GM12801 (cell line): ENCODE measurements around the gene CCDC43.

Experiments
- TF ChIP-seq, protein P1 (sequence below): IDR thresholded peaks from one replicate; pipeline ENCODE4 v1.5.1; 2011; ENCODE audit warnings: control low read depth; ENCODE audit not compliant: insufficient read length; ENCODE audit errors: extremely low read depth

The CCDC43 gene

DNA sequence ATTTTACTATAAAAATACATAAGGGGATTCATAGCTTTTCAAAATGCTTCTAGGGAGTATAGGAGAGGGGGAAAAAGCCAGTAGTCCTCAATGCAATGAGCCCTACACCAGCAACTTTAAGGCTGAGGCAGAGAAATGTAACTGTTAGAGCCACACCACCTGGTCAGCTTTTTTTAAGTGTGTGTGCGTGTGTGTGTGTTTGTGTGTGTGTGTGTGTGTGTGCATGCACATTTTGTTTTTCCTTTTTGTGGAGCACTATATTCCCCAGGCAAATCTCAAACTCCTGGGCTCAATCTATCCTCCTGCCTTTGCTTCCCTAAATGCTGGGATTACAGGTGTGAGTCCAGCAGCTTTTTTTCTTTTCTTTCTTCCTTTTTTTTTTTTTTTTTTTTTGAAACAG is 35.6 kb downstream of the CCDC43 start:
- TF ChIP-seq, protein P1, sequence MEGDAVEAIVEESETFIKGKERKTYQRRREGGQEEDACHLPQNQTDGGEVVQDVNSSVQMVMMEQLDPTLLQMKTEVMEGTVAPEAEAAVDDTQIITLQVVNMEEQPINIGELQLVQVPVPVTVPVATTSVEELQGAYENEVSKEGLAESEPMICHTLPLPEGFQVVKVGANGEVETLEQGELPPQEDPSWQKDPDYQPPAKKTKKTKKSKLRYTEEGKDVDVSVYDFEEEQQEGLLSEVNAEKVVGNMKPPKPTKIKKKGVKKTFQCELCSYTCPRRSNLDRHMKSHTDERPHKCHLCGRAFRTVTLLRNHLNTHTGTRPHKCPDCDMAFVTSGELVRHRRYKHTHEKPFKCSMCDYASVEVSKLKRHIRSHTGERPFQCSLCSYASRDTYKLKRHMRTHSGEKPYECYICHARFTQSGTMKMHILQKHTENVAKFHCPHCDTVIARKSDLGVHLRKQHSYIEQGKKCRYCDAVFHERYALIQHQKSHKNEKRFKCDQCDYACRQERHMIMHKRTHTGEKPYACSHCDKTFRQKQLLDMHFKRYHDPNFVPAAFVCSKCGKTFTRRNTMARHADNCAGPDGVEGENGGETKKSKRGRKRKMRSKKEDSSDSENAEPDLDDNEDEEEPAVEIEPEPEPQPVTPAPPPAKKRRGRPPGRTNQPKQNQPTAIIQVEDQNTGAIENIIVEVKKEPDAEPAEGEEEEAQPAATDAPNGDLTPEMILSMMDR = no peak

DNA sequence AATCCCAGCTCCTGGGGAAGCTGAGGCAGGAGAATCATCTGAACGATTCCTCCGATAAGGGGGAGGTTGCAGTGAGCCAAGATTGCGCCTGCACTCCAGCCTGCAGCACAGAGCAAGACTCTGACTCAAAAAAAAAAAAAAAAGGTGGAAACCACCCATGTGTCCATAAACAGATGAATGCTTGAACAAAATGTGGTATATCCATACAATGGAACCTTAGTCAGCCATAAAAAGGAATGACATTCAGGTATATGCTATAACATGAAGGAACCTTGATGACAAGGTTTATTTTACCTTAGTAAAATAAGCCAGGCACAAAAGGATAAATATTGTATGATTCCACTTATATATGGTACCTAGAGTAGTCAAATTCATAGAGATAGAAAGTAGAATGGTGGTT is 36.2 kb downstream of the CCDC43 start:
- TF ChIP-seq, protein P1 = no peak

DNA sequence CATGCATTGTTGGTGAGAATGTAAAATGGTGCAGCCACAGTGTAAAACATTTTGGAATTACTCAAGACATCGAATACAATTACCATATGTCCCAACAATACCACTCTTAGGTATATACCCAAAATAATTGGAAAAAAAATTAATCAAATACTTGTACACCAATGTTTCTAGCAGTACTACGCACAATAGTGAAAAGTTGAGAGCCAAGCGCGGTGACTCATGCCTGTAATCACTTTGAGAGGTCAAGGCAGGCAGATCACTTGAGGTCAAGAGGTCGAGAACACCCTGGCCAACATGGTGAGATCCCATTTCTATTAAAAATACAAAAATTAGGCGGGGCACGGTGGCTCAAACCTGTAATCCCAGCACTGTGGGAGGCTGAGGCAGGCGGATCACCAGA is 36.8 kb downstream of the CCDC43 start:
- TF ChIP-seq, protein P1 = no peak

DNA sequence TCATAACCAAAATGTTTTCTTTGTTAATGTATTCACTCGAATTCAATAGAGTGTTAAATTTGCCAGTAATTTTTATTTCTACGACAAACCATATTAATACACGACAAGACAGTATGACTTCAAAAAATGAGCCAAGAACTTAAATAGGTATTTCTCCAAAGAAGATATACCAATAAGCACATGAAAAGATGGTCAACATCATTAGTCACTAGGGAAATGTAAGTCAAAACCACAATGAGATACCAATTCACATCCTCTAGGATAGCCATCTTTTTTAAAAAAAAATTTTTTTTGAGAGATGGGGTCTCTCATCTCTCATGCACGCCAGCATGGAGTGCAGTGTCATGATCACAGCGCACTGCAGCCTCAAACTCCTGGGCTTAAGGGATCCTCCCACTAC is 38.3 kb downstream of the CCDC43 start:
- TF ChIP-seq, protein P1 = no peak

DNA sequence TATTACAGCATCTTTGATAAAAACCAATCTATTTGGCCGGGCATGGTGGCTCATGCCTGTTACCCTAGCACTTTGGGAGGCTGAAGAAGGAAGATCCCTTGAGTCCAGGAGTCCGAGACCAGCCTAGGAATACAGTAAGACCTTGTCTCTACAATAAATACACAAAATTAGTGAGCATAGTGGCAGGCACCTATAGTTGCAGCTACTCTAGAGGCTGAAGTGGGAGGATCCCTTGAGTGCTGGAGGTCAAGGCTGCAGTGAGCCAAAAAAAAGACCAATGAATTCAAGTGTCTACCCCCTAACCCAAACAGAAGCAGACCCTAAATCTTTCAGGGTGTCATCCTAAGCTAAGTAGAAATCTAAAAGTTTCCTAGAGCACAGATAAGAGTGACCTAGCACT is 40.6 kb downstream of the CCDC43 start:
- TF ChIP-seq, protein P1 = no peak

DNA sequence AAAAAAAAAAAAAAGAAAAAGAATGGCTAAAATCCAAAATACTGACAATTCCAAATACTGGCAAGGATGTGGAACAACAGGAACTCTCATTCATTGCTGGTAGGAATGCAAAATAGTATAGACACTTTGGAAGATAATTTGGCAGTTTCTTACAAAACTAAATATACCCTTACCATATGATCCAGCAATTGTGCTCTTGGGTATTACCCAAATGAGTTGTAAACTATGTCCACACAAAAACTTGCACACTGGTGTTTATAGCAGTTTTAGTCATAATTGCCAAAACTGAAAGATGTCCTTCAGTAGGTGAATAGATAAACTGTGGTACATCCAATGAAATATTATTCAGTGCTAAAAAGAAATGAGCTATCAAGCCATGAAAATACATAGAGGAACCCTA is 41.8 kb downstream of the CCDC43 start:
- TF ChIP-seq, protein P1 = no peak

DNA sequence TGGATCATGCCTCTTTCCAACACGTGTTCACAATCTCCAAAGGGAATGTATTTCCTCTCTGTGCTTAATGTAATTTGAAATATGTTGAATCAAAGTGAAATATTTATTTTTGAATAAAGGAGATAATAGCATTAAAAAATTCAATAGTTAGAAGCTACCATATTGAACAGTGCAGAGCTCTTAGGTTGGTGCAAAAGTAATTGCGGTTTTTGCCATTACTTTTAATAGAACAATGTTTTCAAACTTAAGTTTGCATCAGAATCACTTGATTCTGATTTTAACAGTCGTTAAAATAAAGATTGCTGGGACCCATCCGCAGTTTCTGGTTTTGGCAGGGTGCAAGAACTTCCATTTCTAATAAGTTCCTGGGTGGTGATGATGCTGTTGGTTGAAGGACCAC is 43.3 kb downstream of the CCDC43 start:
- TF ChIP-seq, protein P1 = no peak

DNA sequence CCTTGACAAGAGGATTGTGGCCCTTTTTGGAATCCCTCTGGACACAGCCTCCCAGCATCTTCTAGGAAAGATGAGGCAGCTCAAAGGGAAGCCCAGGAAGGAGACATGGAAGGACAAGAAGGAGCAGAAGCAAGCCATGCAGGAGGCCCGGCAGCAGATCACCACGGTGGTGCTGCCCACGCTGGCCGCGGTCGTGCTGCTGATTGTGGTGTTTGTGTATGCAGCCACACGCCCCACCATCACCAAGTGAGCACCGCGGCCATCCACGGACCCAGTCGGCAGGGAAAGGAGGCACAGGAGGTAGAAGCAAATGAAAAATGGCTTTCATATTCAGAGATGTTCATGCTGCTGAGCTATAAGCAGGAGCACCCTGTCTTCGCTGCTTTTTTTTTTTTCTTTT is 44.2 kb downstream of the CCDC43 start:
- TF ChIP-seq, protein P1 = no peak
